Kidney tubule cell (primary cell): ENCODE results near the gene ATAD3A.

Experiments used
- DNase-seq: peaks from one replicate; pipeline ENCODE4 v3.0.0-alpha.2; 2018; ENCODE audit warnings: low spot score

The ATAD3A gene

DNA sequence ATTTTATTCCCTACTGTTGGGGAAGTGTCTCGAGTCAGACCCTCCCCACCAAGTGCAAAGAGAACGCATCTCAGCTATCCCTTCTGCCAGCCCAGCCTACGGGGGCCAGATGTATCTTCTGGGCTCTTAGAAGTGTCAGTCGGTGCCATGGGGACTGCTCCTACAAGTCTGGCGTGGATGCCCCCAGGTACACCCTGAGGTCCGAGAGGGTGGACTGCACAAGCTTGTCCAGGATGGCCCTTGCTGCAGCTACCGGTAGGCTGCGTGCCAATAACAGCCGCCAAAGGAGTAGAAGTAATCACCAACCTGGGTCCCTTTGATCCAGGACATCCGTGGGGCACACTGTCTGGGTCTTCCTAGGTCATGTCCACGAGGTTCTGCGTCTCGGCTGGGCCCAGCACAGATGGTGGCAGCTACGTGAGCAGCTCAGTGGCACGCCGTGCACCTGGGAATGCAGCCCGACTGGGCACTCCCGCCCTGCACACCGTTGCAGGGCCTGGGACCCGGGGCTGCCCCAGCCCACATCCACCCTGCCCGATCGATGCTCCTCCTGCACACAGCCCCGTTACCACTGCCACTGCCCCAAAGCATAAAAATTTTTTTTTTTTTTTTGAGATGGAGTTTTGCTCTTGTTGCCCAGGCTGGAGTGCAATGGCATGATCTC is 71.5 kb downstream of the ATAD3A start:
- DNase-seq, result no peak
